BLaER1 (cell line): ENCODE data around the gene EIF4E1B.
A peak's percentile ranks its signal among the peaks of the same experiment; 100 is the strongest.

Experiments used
- H3K27ac ChIP-seq: shearing (Covaris generic); formaldehyde crosslinking; 2 replicates; pipeline ENCODE4 v1.8.1; 2022
- H3K27me3 ChIP-seq: shearing (Covaris generic); formaldehyde crosslinking; 2 replicates; pipeline ENCODE4 v1.8.1; 2022
- H3K36me3 ChIP-seq: shearing (Covaris generic); formaldehyde crosslinking; 2 replicates; pipeline ENCODE4 v1.8.1; 2022
- H3K4me1 ChIP-seq: shearing (Covaris generic); formaldehyde crosslinking; 2 replicates; pipeline ENCODE4 v1.8.1; 2022
- H3K4me2 ChIP-seq: shearing (Covaris generic); formaldehyde crosslinking; 2 replicates; pipeline ENCODE4 v1.8.1; 2022
- H3K4me3 ChIP-seq: shearing (Covaris generic); formaldehyde crosslinking; 2 replicates; pipeline ENCODE4 v1.8.1; 2022
- H3K9ac ChIP-seq: shearing (Covaris generic); formaldehyde crosslinking; 2 replicates; pipeline ENCODE4 v1.8.1; 2022
- H3K9me3 ChIP-seq: shearing (Covaris generic); formaldehyde crosslinking; 2 replicates; pipeline ENCODE4 v1.8.1; 2022
- H4K20me1 ChIP-seq: shearing (Covaris generic); formaldehyde crosslinking; 2 replicates; pipeline ENCODE4 v1.8.1; 2022
- Cebpa-rat ChIP-seq: shearing (Covaris generic); IDR thresholded peaks from 2 replicates; pipeline ENCODE4 v1.8.1; 2022

The EIF4E1B gene

GRCh38 chr5:176636426-176636825, 6.0 kb downstream of the EIF4E1B start:
- H4K20me1 ChIP-seq = 0 out of 2 replicates have a peak, but pooled peaks cover 6% of the 10 kb centered on the region
- peaks cover 64% of the 10 kb centered on the region for H3K4me1 ChIP-seq
- H3K27ac ChIP-seq = no peak overlapping the region
- H3K27me3 ChIP-seq = no peaks in the 10 kb centered on the region
- no peaks in the 10 kb centered on the region for H3K9me3 ChIP-seq
- no peaks in the 10 kb centered on the region for H3K36me3 ChIP-seq
- no peak for TF ChIP-seq Cebpa-rat
- H3K4me2 ChIP-seq = no peak overlapping the region
- no peak overlapping the region for H3K9ac ChIP-seq
- H3K4me3 ChIP-seq = no peak overlapping the region

- Histone ChIP-seq H3K4me1 (peaks cover 55% of the 10 kb centered on the region), H4K20me1 (0 out of 2 replicates have a peak, but pooled peaks cover 6% of the 10 kb centered on the region), H3K36me3 (no peaks in the 10 kb centered on the region), H3K9ac (no peak overlapping the region), H3K4me3 (no peak overlapping the region), H3K4me2 (peak overlapping the region; percentile 25), H3K27me3 (no peaks in the 10 kb centered on the region), H3K9me3 (no peaks in the 10 kb centered on the region), H3K27ac (no peak overlapping the region)
- TF ChIP-seq Cebpa-rat = no peak
Observed at GRCh38 chr5:176637556-176637955, 7.1 kb downstream of the EIF4E1B start.

- Histone ChIP-seq H3K4me2 (no peak overlapping the region), H3K4me3 (no peak overlapping the region), H3K9me3 (no peaks in the 10 kb centered on the region), H4K20me1 (0 out of 2 replicates have a peak, but pooled peaks cover 6% of the 10 kb centered on the region), H3K9ac (no peak overlapping the region), H3K36me3 (no peaks in the 10 kb centered on the region), H3K27me3 (no peaks in the 10 kb centered on the region), H3K4me1 (peaks cover 50% of the 10 kb centered on the region), H3K27ac (no peak overlapping the region)
- TF ChIP-seq Cebpa-rat = no peak
Observed at GRCh38 chr5:176638437-176638836, 8.0 kb downstream of the EIF4E1B start.

GRCh38 chr5:176639208-176639607, 8.7 kb downstream of the EIF4E1B start:
- Histone ChIP-seq H3K4me1 (peaks cover 50% of the 10 kb centered on the region), H3K9ac (no peak overlapping the region), H3K9me3 (no peaks in the 10 kb centered on the region), H3K4me2 (peak overlapping the region; percentile 18; the same call in 1 of the 2 replicates), H3K36me3 (no peaks in the 10 kb centered on the region), H3K27ac (no peak overlapping the region), H4K20me1 (0 out of 2 replicates have a peak, but pooled peaks cover under 1% of the 10 kb centered on the region), H3K27me3 (no peaks in the 10 kb centered on the region), H3K4me3 (no peak overlapping the region)
- no peak for TF ChIP-seq Cebpa-rat

GRCh38 chr5:176639981-176640380, 9.5 kb downstream of the EIF4E1B start:
- H3K27ac ChIP-seq = no peak overlapping the region
- no peak overlapping the region for H3K9ac ChIP-seq
- no peaks in the 10 kb centered on the region for H3K27me3 ChIP-seq
- peaks cover 50% of the 10 kb centered on the region for H3K4me1 ChIP-seq
- H3K4me2 ChIP-seq = peak overlapping the region; percentile 18
- no peak for TF ChIP-seq Cebpa-rat
- H3K9me3 ChIP-seq = no peaks in the 10 kb centered on the region
- H3K4me3 ChIP-seq = no peak overlapping the region
- no peaks in the 10 kb centered on the region for H3K36me3 ChIP-seq
- no peaks in the 10 kb centered on the region for H4K20me1 ChIP-seq

GRCh38 chr5:176640616-176641015, 10.1 kb downstream of the EIF4E1B start:
- Histone ChIP-seq H3K27me3 (no peaks in the 10 kb centered on the region), H3K4me3 (no peak overlapping the region), H3K9ac (no peak overlapping the region), H3K36me3 (no peaks in the 10 kb centered on the region), H4K20me1 (no peaks in the 10 kb centered on the region), H3K27ac (no peak overlapping the region), H3K9me3 (no peaks in the 10 kb centered on the region), H3K4me2 (no peak overlapping the region), H3K4me1 (peaks cover 45% of the 10 kb centered on the region)
- no peak for TF ChIP-seq Cebpa-rat

- TF ChIP-seq Cebpa-rat = no peak
- no peaks in the 10 kb centered on the region for H3K9me3 ChIP-seq
- no peak overlapping the region for H3K27ac ChIP-seq
- H3K9ac ChIP-seq = no peak overlapping the region
- 0 out of 2 replicates have a peak, but pooled peaks cover under 1% of the 10 kb centered on the region for H4K20me1 ChIP-seq
- H3K4me2 ChIP-seq = 0 out of 2 replicates have a peak overlapping the region, but pooled peaks have one; percentile 56
- H3K27me3 ChIP-seq = no peaks in the 10 kb centered on the region
- no peaks in the 10 kb centered on the region for H3K36me3 ChIP-seq
- H3K4me3 ChIP-seq = no peak overlapping the region
- H3K4me1 ChIP-seq = peaks cover 46% of the 10 kb centered on the region
Observed at GRCh38 chr5:176642675-176643490, 12.4 kb downstream of the EIF4E1B start.

GRCh38 chr5:176643491-176644219, 13.2 kb downstream of the EIF4E1B start:
- H3K4me2 ChIP-seq = peak overlapping the region; percentile 56
- H3K27me3 ChIP-seq = no peaks in the 10 kb centered on the region
- no peaks in the 10 kb centered on the region for H3K9me3 ChIP-seq
- H3K27ac ChIP-seq = no peak overlapping the region
- peaks cover 53% of the 10 kb centered on the region for H3K4me1 ChIP-seq
- TF ChIP-seq Cebpa-rat = no peak
- H3K4me3 ChIP-seq = no peak overlapping the region
- peaks cover 8% of the 10 kb centered on the region for H4K20me1 ChIP-seq
- no peak overlapping the region for H3K9ac ChIP-seq
- H3K36me3 ChIP-seq = no peaks in the 10 kb centered on the region

- peak overlapping the region; percentile 56 for H3K4me2 ChIP-seq
Observed at GRCh38 chr5:176644294-176644693, 13.8 kb downstream of the EIF4E1B start.

More at GRCh38 chr5:176644294-176644693, 13.8 kb downstream of the EIF4E1B start:
- H3K27me3 ChIP-seq = no peaks in the 10 kb centered on the region
- H3K9ac ChIP-seq = 0 out of 2 replicates have a peak overlapping the region, but pooled peaks have one; percentile 7
- no peaks in the 10 kb centered on the region for H3K9me3 ChIP-seq
- no peak overlapping the region for H3K27ac ChIP-seq
- H3K4me1 ChIP-seq = peaks cover 59% of the 10 kb centered on the region
- TF ChIP-seq Cebpa-rat = no peak
- peaks cover 14% of the 10 kb centered on the region for H4K20me1 ChIP-seq
- no peaks in the 10 kb centered on the region for H3K36me3 ChIP-seq
- H3K4me3 ChIP-seq = no peak overlapping the region
